ENCODE measurements around the gene NF1.

Gene NF1

DNA sequence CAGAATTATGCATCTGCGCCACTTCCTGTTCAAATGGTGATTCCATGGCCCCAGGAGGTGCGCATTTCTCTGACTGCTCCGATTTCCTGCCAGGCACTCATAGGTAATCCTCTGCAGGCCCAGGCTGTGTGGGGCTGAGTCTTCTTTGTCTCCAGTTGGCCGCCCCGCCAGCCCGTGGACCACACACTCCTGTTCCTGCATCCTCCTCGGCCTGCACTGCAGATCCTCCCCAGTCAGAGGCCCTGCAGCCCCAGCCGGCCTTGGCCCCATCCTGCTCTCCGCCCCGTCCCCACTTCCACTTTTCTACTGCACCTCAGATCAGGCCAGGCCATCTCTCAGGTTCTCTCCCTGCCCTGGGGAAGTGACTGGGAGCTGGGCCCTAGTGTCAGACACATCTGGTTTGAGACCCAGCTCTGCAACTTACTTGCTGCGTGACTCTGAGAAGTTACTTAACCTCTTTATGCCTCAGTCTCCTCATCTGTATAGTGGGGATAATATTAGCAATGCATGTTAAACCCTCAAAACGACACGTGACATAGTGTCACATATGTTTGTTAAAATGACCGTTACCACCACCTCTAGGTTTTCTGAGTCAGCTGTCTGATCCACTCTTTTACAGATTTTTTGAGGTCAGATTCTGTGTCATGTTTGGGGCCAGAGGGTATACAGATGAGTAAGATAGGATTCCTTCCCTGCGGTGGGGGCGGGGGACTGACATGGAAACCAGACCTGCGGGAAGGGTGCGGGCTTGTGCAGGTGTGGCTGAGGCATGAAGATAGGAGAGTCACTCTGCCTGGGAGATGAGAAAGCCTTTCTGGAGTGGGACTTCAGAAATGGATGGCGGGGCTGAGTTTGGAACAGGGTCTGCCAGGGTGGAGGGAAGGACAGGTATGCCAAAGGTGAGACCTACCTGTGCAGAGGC, 309.5 kb downstream of the NF1 start:
- Histone ChIP-seq H3K27me3 (ENCODE audit: insufficient read depth, low read length, poor library complexity) (no peaks in the 10 kb centered on the region), H3K79me1 (ENCODE audit: low read length) (no peaks in the 10 kb centered on the region), H3K27ac (ENCODE audit: low read depth, low read length) (no peak overlapping the region), H3K4me3 (ENCODE audit: low read length) (no peak overlapping the region), H3K18ac (ENCODE audit: low read length) (no peak overlapping the region), H2BK120ac (ENCODE audit: low read depth, low read length) (no peak overlapping the region), H2BK15ac (replicated peaks; ENCODE audit: low read depth) (no peak overlapping the region), H3K9ac (ENCODE audit: low read length) (no peak overlapping the region), H3K4me1 (ENCODE audit: control insufficient read depth, low read depth, low read length) (no peaks in the 10 kb centered on the region), H2BK5ac (ENCODE audit: low read length) (no peak overlapping the region), H4K5ac (ENCODE audit: low read length) (no peak overlapping the region), H3K4me2 (ENCODE audit: low read length) (no peak overlapping the region), H4K8ac (ENCODE audit: low read depth, low read length) (no peak overlapping the region), H3K79me2 (ENCODE audit: control insufficient read depth, insufficient read depth, low read length) (no peaks in the 10 kb centered on the region), H3K23ac (ENCODE audit: low read length) (no peak overlapping the region), H3K4ac (ENCODE audit: low read depth, low read length) (no peak overlapping the region), H3K36me3 (ENCODE audit: control insufficient read depth, insufficient read depth, low read length) (no peaks in the 10 kb centered on the region), H3K56ac (ENCODE audit: low read length) (no peak overlapping the region), H2AK5ac (ENCODE audit: low read length) (no peak overlapping the region)
- DNase-seq = no peak
- no CpG with 5 or more reads among the region's 19 CpGs for WGBS (ENCODE audit: extremely low coverage, insufficient coverage, low lambda C conversion rate)

DNA sequence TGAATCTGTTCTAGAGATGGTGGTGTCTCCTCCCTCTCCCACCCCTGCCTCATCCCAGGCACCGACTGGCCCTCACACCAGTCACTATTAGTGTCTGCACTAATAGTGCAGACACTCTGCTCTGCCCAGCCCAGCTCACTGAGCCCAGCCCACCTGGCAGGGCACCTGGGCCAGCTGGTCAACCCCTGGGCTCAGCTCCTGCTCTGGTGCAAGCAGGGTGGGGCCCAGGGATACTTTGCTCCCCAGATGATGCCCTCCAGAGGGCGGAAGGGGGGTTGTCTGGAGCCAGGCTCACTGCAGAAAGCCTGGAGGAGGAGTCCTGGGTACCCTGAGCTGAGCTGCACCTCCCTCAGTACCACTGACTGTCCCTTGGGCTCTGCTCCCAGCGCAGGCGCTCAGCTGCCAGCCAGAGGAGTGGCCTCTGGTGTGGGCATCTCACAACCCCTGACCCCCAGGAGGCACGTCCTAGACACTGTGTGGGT, 311.2 kb downstream of the NF1 start:
- Histone ChIP-seq H3K56ac (ENCODE audit: low read length) (no peak overlapping the region), H3K36me3 (ENCODE audit: control insufficient read depth, insufficient read depth, low read length) (no peaks in the 10 kb centered on the region), H2BK120ac (ENCODE audit: low read depth, low read length) (no peak overlapping the region), H4K5ac (ENCODE audit: low read length) (no peak overlapping the region), H2BK15ac (replicated peaks; ENCODE audit: low read depth) (no peak overlapping the region), H3K4me1 (ENCODE audit: control insufficient read depth, low read depth, low read length) (no peaks in the 10 kb centered on the region), H3K27ac (ENCODE audit: low read depth, low read length) (no peak overlapping the region), H3K23ac (ENCODE audit: low read length) (no peak overlapping the region), H3K4ac (ENCODE audit: low read depth, low read length) (no peak overlapping the region), H3K18ac (ENCODE audit: low read length) (no peak overlapping the region), H2AK5ac (ENCODE audit: low read length) (no peak overlapping the region), H3K4me2 (ENCODE audit: low read length) (no peak overlapping the region), H3K27me3 (ENCODE audit: insufficient read depth, low read length, poor library complexity) (no peaks in the 10 kb centered on the region), H3K4me3 (ENCODE audit: low read length) (no peak overlapping the region), H3K79me1 (ENCODE audit: low read length) (no peaks in the 10 kb centered on the region), H4K8ac (ENCODE audit: low read depth, low read length) (no peak overlapping the region), H3K9ac (ENCODE audit: low read length) (no peak overlapping the region), H3K79me2 (ENCODE audit: control insufficient read depth, insufficient read depth, low read length) (no peaks in the 10 kb centered on the region), H2BK5ac (ENCODE audit: low read length) (no peak overlapping the region)
- DNase-seq = peak; percentile 30
- WGBS (ENCODE audit: extremely low coverage, insufficient coverage, low lambda C conversion rate) = no CpG with 5 or more reads among the region's 5 CpGs

DNA sequence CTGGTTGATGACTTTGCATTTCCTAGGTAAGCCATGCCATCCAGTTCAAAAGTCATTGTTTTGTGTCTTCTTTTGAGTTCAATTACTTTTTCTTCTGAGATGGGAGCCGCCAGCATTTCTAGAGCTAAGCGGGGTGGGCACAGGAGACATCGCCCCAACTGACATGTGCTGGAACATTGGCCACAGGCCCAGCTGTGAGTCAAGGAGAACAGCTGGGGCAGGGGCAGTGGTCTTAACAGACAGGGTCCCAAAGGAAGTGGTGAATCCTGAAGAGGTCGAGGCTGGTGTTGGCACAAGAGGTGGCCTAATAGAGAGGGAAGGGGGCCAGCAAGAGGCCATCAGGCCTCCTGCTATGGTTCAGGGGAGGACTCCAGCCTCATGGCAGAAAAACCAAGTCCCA, 313.8 kb downstream of the NF1 start:
- Histone ChIP-seq H3K79me1 (ENCODE audit: low read length) (no peaks in the 10 kb centered on the region), H2BK5ac (ENCODE audit: low read length) (no peak overlapping the region), H3K4me2 (ENCODE audit: low read length) (no peak overlapping the region), H3K36me3 (ENCODE audit: control insufficient read depth, insufficient read depth, low read length) (no peaks in the 10 kb centered on the region), H3K79me2 (ENCODE audit: control insufficient read depth, insufficient read depth, low read length) (no peaks in the 10 kb centered on the region), H3K18ac (ENCODE audit: low read length) (no peak overlapping the region), H4K5ac (ENCODE audit: low read length) (no peak overlapping the region), H3K9ac (ENCODE audit: low read length) (no peak overlapping the region), H3K27me3 (ENCODE audit: insufficient read depth, low read length, poor library complexity) (no peaks in the 10 kb centered on the region), H3K23ac (ENCODE audit: low read length) (no peak overlapping the region), H2BK15ac (replicated peaks; ENCODE audit: low read depth) (no peak overlapping the region), H2AK5ac (ENCODE audit: low read length) (no peak overlapping the region), H4K8ac (ENCODE audit: low read depth, low read length) (no peak overlapping the region), H2BK120ac (ENCODE audit: low read depth, low read length) (no peak overlapping the region), H3K4me1 (ENCODE audit: control insufficient read depth, low read depth, low read length) (no peaks in the 10 kb centered on the region), H3K56ac (ENCODE audit: low read length) (no peak overlapping the region), H3K27ac (ENCODE audit: low read depth, low read length) (no peak overlapping the region), H3K4ac (ENCODE audit: low read depth, low read length) (no peak overlapping the region), H3K4me3 (ENCODE audit: low read length) (no peak overlapping the region)
- no CpG with 5 or more reads among the region's 4 CpGs for WGBS (ENCODE audit: extremely low coverage, insufficient coverage, low lambda C conversion rate)
- no peak for DNase-seq

DNA sequence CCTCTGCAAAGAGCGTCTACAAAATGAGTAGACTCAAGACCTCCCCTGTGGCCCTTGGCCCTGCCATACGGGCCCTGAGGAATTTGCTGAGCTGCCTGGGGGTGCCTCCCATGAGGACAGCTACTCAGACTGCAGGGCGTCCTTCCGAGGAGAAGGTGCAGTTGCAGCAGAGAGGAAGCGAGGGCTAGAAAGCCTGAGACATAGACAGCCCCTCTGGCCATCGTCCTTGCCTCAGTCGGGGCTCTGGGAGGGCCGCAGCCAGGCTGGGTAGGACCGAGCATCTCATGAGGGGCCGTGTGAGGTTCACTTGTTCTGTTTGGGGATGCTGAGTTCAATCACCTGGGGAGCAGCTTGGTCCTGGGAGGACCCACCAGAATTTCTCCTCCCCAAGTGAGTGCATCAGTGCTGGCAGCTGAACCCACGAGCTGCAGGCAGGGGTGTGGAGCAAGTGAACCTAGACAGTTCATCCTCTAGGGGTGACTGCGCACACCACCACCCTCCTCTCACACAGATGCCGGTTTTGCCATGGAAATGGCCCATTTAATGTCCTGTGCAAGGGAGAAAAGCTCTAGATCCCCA, 317.0 kb downstream of the NF1 start:
- no peak overlapping the region for H2BK5ac ChIP-seq (ENCODE audit: low read length)
- no peak overlapping the region for H4K8ac ChIP-seq (ENCODE audit: low read depth, low read length)
- no peak overlapping the region for H4K5ac ChIP-seq (ENCODE audit: low read length)
- no peaks in the 10 kb centered on the region for H3K4me1 ChIP-seq (ENCODE audit: control insufficient read depth, low read depth, low read length)
- H3K79me2 ChIP-seq (ENCODE audit: control insufficient read depth, insufficient read depth, low read length) = no peaks in the 10 kb centered on the region
- no CpG with 5 or more reads among the region's 13 CpGs for WGBS (ENCODE audit: extremely low coverage, insufficient coverage, low lambda C conversion rate)
- no peak overlapping the region for H3K23ac ChIP-seq (ENCODE audit: low read length)
- no peak overlapping the region for H2BK120ac ChIP-seq (ENCODE audit: low read depth, low read length)
- no peak overlapping the region for H2BK15ac ChIP-seq (replicated peaks; ENCODE audit: low read depth)
- no peak overlapping the region for H2AK5ac ChIP-seq (ENCODE audit: low read length)
- H3K27me3 ChIP-seq (ENCODE audit: insufficient read depth, low read length, poor library complexity) = no peaks in the 10 kb centered on the region
- H3K4me3 ChIP-seq (ENCODE audit: low read length) = no peak overlapping the region
- no peak overlapping the region for H3K27ac ChIP-seq (ENCODE audit: low read depth, low read length)
- H3K36me3 ChIP-seq (ENCODE audit: control insufficient read depth, insufficient read depth, low read length) = no peaks in the 10 kb centered on the region
- H3K56ac ChIP-seq (ENCODE audit: low read length) = no peak overlapping the region
- DNase-seq = no peak
- no peak overlapping the region for H3K4ac ChIP-seq (ENCODE audit: low read depth, low read length)
- H3K79me1 ChIP-seq (ENCODE audit: low read length) = no peaks in the 10 kb centered on the region
- H3K4me2 ChIP-seq (ENCODE audit: low read length) = no peak overlapping the region
- no peak overlapping the region for H3K9ac ChIP-seq (ENCODE audit: low read length)
- H3K18ac ChIP-seq (ENCODE audit: low read length) = no peak overlapping the region

DNA sequence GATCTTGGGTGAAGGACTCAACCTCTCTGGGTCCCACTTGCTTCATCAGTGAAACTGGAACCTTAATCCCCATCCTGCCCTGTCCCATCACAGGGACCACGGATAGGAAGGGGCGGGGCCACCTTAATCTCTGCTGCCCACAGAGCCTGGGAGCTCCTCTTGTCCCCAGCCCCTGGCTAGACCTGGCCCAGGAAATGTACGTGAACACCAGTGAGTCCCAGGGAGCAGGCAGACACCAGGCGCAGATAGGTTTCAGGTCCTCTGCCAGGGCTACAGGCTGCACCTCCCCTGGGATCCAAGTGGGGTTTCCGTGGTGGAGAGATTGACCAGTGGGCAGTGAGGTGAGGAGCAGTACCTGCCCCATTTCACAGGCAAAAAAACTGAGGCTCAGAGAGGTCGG, 317.7 kb downstream of the NF1 start:
- WGBS (ENCODE audit: extremely low coverage, insufficient coverage, low lambda C conversion rate) = no CpG with 5 or more reads among the region's 6 CpGs
- Histone ChIP-seq H3K23ac (ENCODE audit: low read length) (no peak overlapping the region), H4K8ac (ENCODE audit: low read depth, low read length) (no peak overlapping the region)

More for the DNA sequence above, 317.7 kb downstream of the NF1 start:
- Histone ChIP-seq H2BK15ac (replicated peaks; ENCODE audit: low read depth) (no peak overlapping the region), H3K4me3 (ENCODE audit: low read length) (no peak overlapping the region), H3K4me1 (ENCODE audit: control insufficient read depth, low read depth, low read length) (no peaks in the 10 kb centered on the region), H2BK5ac (ENCODE audit: low read length) (no peak overlapping the region), H2AK5ac (ENCODE audit: low read length) (no peak overlapping the region), H3K27me3 (ENCODE audit: insufficient read depth, low read length, poor library complexity) (no peaks in the 10 kb centered on the region), H3K9ac (ENCODE audit: low read length) (no peak overlapping the region), H3K56ac (ENCODE audit: low read length) (no peak overlapping the region), H3K27ac (ENCODE audit: low read depth, low read length) (no peak overlapping the region), H3K36me3 (ENCODE audit: control insufficient read depth, insufficient read depth, low read length) (no peaks in the 10 kb centered on the region), H2BK120ac (ENCODE audit: low read depth, low read length) (no peak overlapping the region), H3K79me2 (ENCODE audit: control insufficient read depth, insufficient read depth, low read length) (no peaks in the 10 kb centered on the region), H3K79me1 (ENCODE audit: low read length) (no peaks in the 10 kb centered on the region), H3K18ac (ENCODE audit: low read length) (no peak overlapping the region), H3K4me2 (ENCODE audit: low read length) (no peak overlapping the region), H4K5ac (ENCODE audit: low read length) (no peak overlapping the region), H3K4ac (ENCODE audit: low read depth, low read length) (no peak overlapping the region)
- DNase-seq = no peak
